Ovary (tissue), 1 donor: ENCODE measurements around the gene CDH16.

Source experiments
- EP300 ChIP-seq: sonication (generic); formaldehyde crosslinking; IDR thresholded peaks from one replicate; pipeline ENCODE4 v1.6.1; 2017; ENCODE audit warnings: antibody characterized with exemption
- POLR2A ChIP-seq: fragments of 450-650 bp; IDR thresholded peaks from one replicate; pipeline ENCODE4 v1.6.1; 2017; ENCODE audit warnings: antibody characterized with exemption, mild to moderate bottlenecking, moderate library complexity

GRCh38 chr16:66934138-66934838 lies 15.6 kb upstream of the CDH16 start, which contains the start of gene CIAO2B:
- peak; percentile 91 for TF ChIP-seq POLR2A
- no peak for TF ChIP-seq EP300
